A549 (cell line): Measurements from ENCODE around the gene SPSB1. TPM values are rescaled to one million over a fixed set of nuclear protein-coding genes. Genes with fewer than 3 reads are reported as not detected.

ENCODE experiments used
- ATAC-seq, 2 experiments: fragments of 200-7000 bp in 1 of 2; fragments of >200 bp in 1 of 2; cut with Nextera tagmentation in 1 of 2; cut with Tn5 transposase in 1 of 2; 3 replicates each; pipeline versions ENCODE4 v1.8.0 to v1.9.1; 2018 to 2020; ENCODE audit warnings: mild to moderate bottlenecking in 1 of 2, moderate library complexity in 1 of 2
- CTCF ChIA-PET: fragments of 300-600 bp; sonication (Branson Sonifier 250); formaldehyde crosslinking; extraction: SDS; loops from one replicate; lab custom pipeline; 2021; ENCODE audit warnings: antibody characterized with exemption, inconsistent platforms; lab: Yijun Ruan, JAX
- POLR2A ChIA-PET: fragments of 350-600 bp; formaldehyde crosslinking; extraction: SDS; loops from one replicate; lab custom pipeline; 2021; ENCODE audit warnings: antibody characterized with exemption, inconsistent platforms; lab: Yijun Ruan, JAX
- DNase-seq, 2 experiments: peaks; one replicate each; pipeline versions ENCODE4 v3.0.0 to v3.0.0-alpha.2; 2011 to 2016; ENCODE audit warnings: low read depth in 1 of 2, low spot score in 1 of 2
- FAIRE-seq: peaks from 2 replicates; lab custom pipeline; 2011; peaks lifted over from hg19 to GRCh38; lab: Jason Lieb, UNC
- H3K27ac ChIP-seq, 2 experiments: fragments of >200 bp; sonication (Bioruptor Twin); formaldehyde crosslinking; 3 replicates each; pipeline ENCODE4 v1.5.1; 2016 to 2017
- H3K4me1 ChIP-seq: fragments of >200 bp; sonication (Bioruptor Twin); formaldehyde crosslinking; 3 replicates; pipeline ENCODE4 v1.6.1; 2016
- H3K4me2 ChIP-seq: fragments of >200 bp; sonication (Bioruptor Twin); formaldehyde crosslinking; 3 replicates; pipeline ENCODE4 v1.6.1; 2016
- H3K4me3 ChIP-seq: fragments of >200 bp; sonication (Bioruptor Twin); formaldehyde crosslinking; 3 replicates; pipeline ENCODE4 v1.5.1; 2016
- H3K9me3 ChIP-seq: fragments of >200 bp; sonication (Bioruptor Twin); formaldehyde crosslinking; 3 replicates; pipeline ENCODE4 v1.6.1; 2016
- BHLHE40 ChIP-seq: IDR thresholded peaks from 2 replicates; pipeline ENCODE4 v1.6.1; 2012; ENCODE audit warnings: low read depth, low read length, inconsistent platforms
- CBX2 ChIP-seq: fragments of 200-600 bp; sonication (generic); IDR thresholded peaks from 2 replicates; pipeline ENCODE4 v1.6.1; 2016; ENCODE audit warnings: low read depth, mild to moderate bottlenecking, borderline replicate concordance
- CHD2 ChIP-seq: fragments of 150-350 bp; IDR thresholded peaks from 2 replicates; pipeline ENCODE4 v1.6.1; 2014; ENCODE audit warnings: low read length; ENCODE audit not compliant: partially characterized antibody
- EHF ChIP-seq: fragments of 250-450 bp; sonication (Bioruptor Pico); IDR thresholded peaks from 2 replicates; pipeline ENCODE4 v1.5.0; 2020; ENCODE audit warnings: mild to moderate bottlenecking
- EHMT2 ChIP-seq: fragments of 200-600 bp; sonication (generic); IDR thresholded peaks from 2 replicates; pipeline ENCODE4 v1.6.1; 2016; ENCODE audit warnings: antibody characterized with exemption, low read depth, mild to moderate bottlenecking, moderate library complexity
- EP300 ChIP-seq, 2 experiments: fragments of >200 bp; sonication (Bioruptor Twin); formaldehyde crosslinking; IDR thresholded peaks; 2 replicates in 1 of 2; 3 replicates in 1 of 2; pipeline ENCODE4 v1.6.1; 2016 to 2017
- ESRRA ChIP-seq: fragments of 150-350 bp; IDR thresholded peaks from 2 replicates; pipeline ENCODE4 v1.6.1; 2014; ENCODE audit warnings: mild to moderate bottlenecking, low read length, borderline replicate concordance
- FOXS1 ChIP-seq: fragments of 250-450 bp; sonication (Bioruptor Pico); IDR thresholded peaks from 2 replicates; pipeline ENCODE4 v1.5.0; 2020; ENCODE audit warnings: mild to moderate bottlenecking, moderate library complexity
- HDAC2 ChIP-seq: fragments of 200-600 bp; sonication (generic); IDR thresholded peaks from 2 replicates; pipeline ENCODE4 v1.6.1; 2016
- HEYL ChIP-seq: fragments of 250-450 bp; sonication (Bioruptor Pico); IDR thresholded peaks from 2 replicates; pipeline ENCODE4 v1.8.0; 2021; ENCODE audit warnings: mild to moderate bottlenecking, moderate library complexity
- JUN ChIP-seq, 2 experiments: fragments of >200 bp; sonication (Bioruptor Twin); formaldehyde crosslinking; IDR thresholded peaks; 2 replicates in 1 of 2; 3 replicates in 1 of 2; pipeline ENCODE4 v1.6.1; 2016 to 2017
- MAZ ChIP-seq: fragments of 150-350 bp; IDR thresholded peaks from 2 replicates; pipeline ENCODE4 v1.6.1; 2014; ENCODE audit warnings: antibody characterized with exemption, low read depth, low read length, borderline replicate concordance
- NR3C1 ChIP-seq: fragments of >200 bp; sonication (Bioruptor Twin); formaldehyde crosslinking; IDR thresholded peaks from 3 replicates; pipeline ENCODE4 v1.6.1; 2017
- PHF8 ChIP-seq: fragments of 200-600 bp; sonication (generic); IDR thresholded peaks from 2 replicates; pipeline ENCODE4 v1.6.1; 2016; ENCODE audit warnings: low read depth, mild to moderate bottlenecking, antibody characterized with exemption, moderate library complexity, borderline replicate concordance
- POLR2A ChIP-seq: IDR thresholded peaks from 2 replicates; pipeline ENCODE4 v1.6.1; 2012; ENCODE audit warnings: mild to moderate bottlenecking, low read length
- POLR2AphosphoS2 ChIP-seq: conservative IDR thresholded peaks from 2 replicates; pipeline ENCODE4 v1.6.1; 2012; ENCODE audit warnings: low read length, improper control_type of control experiment, inconsistent platforms
- RAD21 ChIP-seq, 2 experiments: fragments of >200 bp in 1 of 2; sonication (Bioruptor Twin) in 1 of 2; formaldehyde crosslinking in 1 of 2; IDR thresholded peaks in 1 of 2; conservative IDR thresholded peaks in 1 of 2; 2 replicates in 1 of 2; 3 replicates in 1 of 2; pipeline ENCODE4 v1.6.1; 2012 to 2018; ENCODE audit warnings: inconsistent platforms in 1 of 2
- RARB ChIP-seq: fragments of 250-450 bp; sonication (Bioruptor Pico); IDR thresholded peaks from 2 replicates; pipeline ENCODE4 v1.8.0; 2021; ENCODE audit warnings: mild to moderate bottlenecking, moderate library complexity
- RFX5 ChIP-seq: fragments of 450-650 bp; IDR thresholded peaks from 2 replicates; pipeline ENCODE4 v1.7.1; 2014; ENCODE audit warnings: antibody characterized with exemption, mild to moderate bottlenecking, moderate library complexity
- RNF2 ChIP-seq: fragments of 200-600 bp; sonication (generic); IDR thresholded peaks from 2 replicates; pipeline ENCODE4 v1.6.1; 2016; ENCODE audit warnings: low read depth, mild to moderate bottlenecking, antibody characterized with exemption, moderate library complexity, borderline replicate concordance
- SMC3 ChIP-seq: fragments of >200 bp; sonication (Bioruptor Twin); formaldehyde crosslinking; IDR thresholded peaks from 3 replicates; pipeline ENCODE4 v1.6.1; 2018; ENCODE audit warnings: inconsistent platforms
- SREBF2 ChIP-seq: fragments of 450-650 bp; IDR thresholded peaks from 2 replicates; pipeline ENCODE4 v1.6.1; 2014; ENCODE audit warnings: mild to moderate bottlenecking, moderate library complexity
- ZFP36 ChIP-seq: fragments of 450-650 bp; IDR thresholded peaks from 2 replicates; pipeline ENCODE4 v1.6.1; 2014; ENCODE audit warnings: borderline replicate concordance; ENCODE audit not compliant: partially characterized antibody
- ZSCAN20 ChIP-seq: fragments of 250-450 bp; sonication (Bioruptor Pico); IDR thresholded peaks from 2 replicates; pipeline ENCODE4 v1.8.0; 2022; ENCODE audit warnings: mild to moderate bottlenecking, moderate library complexity
- WGBS: methylation state at CpG from one replicate; pipeline ENCODE4 v1.1.6; 2017; ENCODE audit errors: missing lambda C conversion rate; 5-methylcytosine and 5-hydroxymethylcytosine counted together
- polyA plus RNA-seq, 4 experiments: library from polyadenylated mRNA; depleted of rRNA in 3 of 4; stranded (reverse); fragments of >200 nt; fragmentation: RNase III in 1 of 4; extraction: RNeasy Plus Mini Kit Qiagen cat#74134 plus additional on column Dnase treatment in 1 of 4; gene quantifications; 2 replicates in 3 of 4; 3 replicates in 1 of 4; pipeline ENCODE4 v1.2.3, GENCODE V29; 2011 to 2017
- TF ChIP-seq, protein P1 (sequence below): fragments of >200 bp; sonication (Bioruptor Twin); formaldehyde crosslinking; IDR thresholded peaks from 3 replicates; pipeline ENCODE4 v1.5.1; 2016
- TF ChIP-seq, protein P2 (sequence below): fragments of 200-600 bp; sonication (generic); IDR thresholded peaks from 2 replicates; pipeline ENCODE4 v1.6.1; 2016; ENCODE audit warnings: antibody characterized with exemption, mild to moderate bottlenecking, moderate library complexity
- TF ChIP-seq, protein P3 (sequence below): fragments of 250-450 bp; sonication (Bioruptor Pico); IDR thresholded peaks from 2 replicates; pipeline ENCODE4 v1.5.0; 2021; ENCODE audit warnings: mild to moderate bottlenecking, moderate library complexity, borderline replicate concordance
- TF ChIP-seq, protein P4 (sequence below): fragments of 150-350 bp; IDR thresholded peaks from 2 replicates; pipeline ENCODE4 v1.6.1; 2014; ENCODE audit warnings: low read depth, mild to moderate bottlenecking, low read length
- TF ChIP-seq, protein P5 (sequence below): fragments of >200 bp; sonication (Bioruptor Twin); formaldehyde crosslinking; IDR thresholded peaks from 2 replicates; pipeline ENCODE4 v1.6.1; 2016

Gene SPSB1
- polyA plus RNA-seq, 2 of the 4 experiments (the other 2 are of a cell fraction): 22.3 to 23.7 TPM

DNA sequence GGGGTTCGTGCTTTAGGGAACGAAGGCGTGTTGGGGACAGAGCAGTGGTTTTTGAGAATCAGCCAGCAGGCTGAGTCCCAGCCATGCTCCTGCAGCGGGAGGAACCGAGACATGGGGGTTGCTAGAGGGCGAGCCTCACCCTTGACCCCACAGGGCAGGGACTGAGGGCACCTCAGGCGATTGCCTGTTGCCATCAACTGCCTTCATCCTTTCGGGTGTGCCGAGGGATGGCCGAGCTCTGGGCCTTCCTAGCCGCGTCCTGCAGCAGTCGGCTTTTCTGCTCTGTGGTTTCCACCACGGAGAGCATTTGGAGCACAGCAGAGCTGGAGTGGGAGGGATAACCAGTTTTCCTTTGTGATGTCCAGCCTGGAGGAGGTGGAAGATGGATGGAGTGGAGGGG, 13.3 kb downstream of the SPSB1 start:
- peak overlapping the region in 1 of 2 experiments; percentile 98; a peak in 2 of 6 replicates for H3K27ac ChIP-seq
- ATAC-seq (no peak), DNase-seq (no peak), FAIRE-seq (no peak)
- POLR2A ChIA-PET: no interaction called here
- peaks cover 48% of the 10 kb centered on the region for H3K4me1 ChIP-seq
- TF ChIP-seq, protein P1, sequence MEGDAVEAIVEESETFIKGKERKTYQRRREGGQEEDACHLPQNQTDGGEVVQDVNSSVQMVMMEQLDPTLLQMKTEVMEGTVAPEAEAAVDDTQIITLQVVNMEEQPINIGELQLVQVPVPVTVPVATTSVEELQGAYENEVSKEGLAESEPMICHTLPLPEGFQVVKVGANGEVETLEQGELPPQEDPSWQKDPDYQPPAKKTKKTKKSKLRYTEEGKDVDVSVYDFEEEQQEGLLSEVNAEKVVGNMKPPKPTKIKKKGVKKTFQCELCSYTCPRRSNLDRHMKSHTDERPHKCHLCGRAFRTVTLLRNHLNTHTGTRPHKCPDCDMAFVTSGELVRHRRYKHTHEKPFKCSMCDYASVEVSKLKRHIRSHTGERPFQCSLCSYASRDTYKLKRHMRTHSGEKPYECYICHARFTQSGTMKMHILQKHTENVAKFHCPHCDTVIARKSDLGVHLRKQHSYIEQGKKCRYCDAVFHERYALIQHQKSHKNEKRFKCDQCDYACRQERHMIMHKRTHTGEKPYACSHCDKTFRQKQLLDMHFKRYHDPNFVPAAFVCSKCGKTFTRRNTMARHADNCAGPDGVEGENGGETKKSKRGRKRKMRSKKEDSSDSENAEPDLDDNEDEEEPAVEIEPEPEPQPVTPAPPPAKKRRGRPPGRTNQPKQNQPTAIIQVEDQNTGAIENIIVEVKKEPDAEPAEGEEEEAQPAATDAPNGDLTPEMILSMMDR: no peak
- TF ChIP-seq POLR2AphosphoS2: no peak
- TF ChIP-seq RAD21 (conservative IDR thresholded peaks at IDR 0.05 in 1 of 2, IDR thresholded peaks at IDR 0.05 in 1 of 2): no peak
- TF ChIP-seq, protein P2, sequence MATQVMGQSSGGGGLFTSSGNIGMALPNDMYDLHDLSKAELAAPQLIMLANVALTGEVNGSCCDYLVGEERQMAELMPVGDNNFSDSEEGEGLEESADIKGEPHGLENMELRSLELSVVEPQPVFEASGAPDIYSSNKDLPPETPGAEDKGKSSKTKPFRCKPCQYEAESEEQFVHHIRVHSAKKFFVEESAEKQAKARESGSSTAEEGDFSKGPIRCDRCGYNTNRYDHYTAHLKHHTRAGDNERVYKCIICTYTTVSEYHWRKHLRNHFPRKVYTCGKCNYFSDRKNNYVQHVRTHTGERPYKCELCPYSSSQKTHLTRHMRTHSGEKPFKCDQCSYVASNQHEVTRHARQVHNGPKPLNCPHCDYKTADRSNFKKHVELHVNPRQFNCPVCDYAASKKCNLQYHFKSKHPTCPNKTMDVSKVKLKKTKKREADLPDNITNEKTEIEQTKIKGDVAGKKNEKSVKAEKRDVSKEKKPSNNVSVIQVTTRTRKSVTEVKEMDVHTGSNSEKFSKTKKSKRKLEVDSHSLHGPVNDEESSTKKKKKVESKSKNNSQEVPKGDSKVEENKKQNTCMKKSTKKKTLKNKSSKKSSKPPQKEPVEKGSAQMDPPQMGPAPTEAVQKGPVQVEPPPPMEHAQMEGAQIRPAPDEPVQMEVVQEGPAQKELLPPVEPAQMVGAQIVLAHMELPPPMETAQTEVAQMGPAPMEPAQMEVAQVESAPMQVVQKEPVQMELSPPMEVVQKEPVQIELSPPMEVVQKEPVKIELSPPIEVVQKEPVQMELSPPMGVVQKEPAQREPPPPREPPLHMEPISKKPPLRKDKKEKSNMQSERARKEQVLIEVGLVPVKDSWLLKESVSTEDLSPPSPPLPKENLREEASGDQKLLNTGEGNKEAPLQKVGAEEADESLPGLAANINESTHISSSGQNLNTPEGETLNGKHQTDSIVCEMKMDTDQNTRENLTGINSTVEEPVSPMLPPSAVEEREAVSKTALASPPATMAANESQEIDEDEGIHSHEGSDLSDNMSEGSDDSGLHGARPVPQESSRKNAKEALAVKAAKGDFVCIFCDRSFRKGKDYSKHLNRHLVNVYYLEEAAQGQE: no peak
- no peak for TF ChIP-seq ZFP36
- no peak for TF ChIP-seq SMC3
- no peak for TF ChIP-seq HDAC2
- TF ChIP-seq ZSCAN20 (CRISPR knock-in tag): no peak
- TF ChIP-seq PHF8: no peak
- TF ChIP-seq RNF2: no peak
- no peak for TF ChIP-seq SREBF2
- TF ChIP-seq EHF (CRISPR knock-in tag): no peak
- no peak for TF ChIP-seq EP300 (IDR thresholded peaks at IDR 0.05)
- TF ChIP-seq POLR2A: no peak
- no peak for TF ChIP-seq CHD2
- no peak for TF ChIP-seq EHMT2
- 78% methylated on average over 13 of the region's 14 CpGs for WGBS
- no peaks in the 10 kb centered on the region for H3K9me3 ChIP-seq
- H3K4me2 ChIP-seq: no peak overlapping the region
- CTCF ChIA-PET: interaction anchor here (0.8 kb wide), 1 partner anchor 150 kb away, joined by 3 read pairs; no protein-coding TSS in a partner anchor
- H3K4me3 ChIP-seq: no peak overlapping the region

DNA sequence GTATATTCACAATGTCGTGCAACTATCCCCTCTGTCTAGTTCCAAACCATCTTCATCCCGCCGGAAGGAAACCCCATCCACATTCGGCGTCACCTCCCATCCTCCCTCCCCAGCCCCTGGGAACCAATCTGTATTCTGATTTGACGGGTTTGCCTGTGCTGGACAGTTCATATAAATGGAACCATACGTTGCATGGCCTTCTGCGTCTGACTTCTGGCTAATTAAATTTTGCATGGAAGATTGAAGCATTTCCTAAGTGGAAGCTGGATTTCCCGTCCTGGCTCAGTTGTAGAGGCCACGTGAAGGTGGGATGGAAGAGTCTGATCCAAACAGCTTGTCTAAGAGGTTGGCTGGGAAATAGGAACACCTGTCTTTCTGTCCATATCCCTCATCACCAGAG, 14.6 kb downstream of the SPSB1 start:
- 94% methylated on average over 10 of the region's 10 CpGs for WGBS
- no peaks in the 10 kb centered on the region for H3K9me3 ChIP-seq
- H3K4me2 ChIP-seq: no peak overlapping the region
- ChIA-PET CTCF (interaction anchor here (1.5 to 2.8 kb wide), 2 partner anchors 15 to 18 kb away, joined by 3 to 9 read pairs; no protein-coding TSS in a partner anchor), POLR2A (no interaction called here)
- no peak overlapping the region for H3K4me3 ChIP-seq
- ATAC-seq (no peak), DNase-seq (no peak), FAIRE-seq (no peak)
- no peak overlapping the region for H3K27ac ChIP-seq
- H3K4me1 ChIP-seq: peaks cover 43% of the 10 kb centered on the region
- TF ChIP-seq HEYL (no peak), NR3C1 (no peak), RARB (CRISPR knock-in tag) (no peak), ESRRA (no peak), PHF8 (no peak), JUN (IDR thresholded peaks at IDR 0.05) (no peak), EP300 (IDR thresholded peaks at IDR 0.05) (no peak), MAZ (no peak), FOXS1 (CRISPR knock-in tag) (no peak), CBX2 (no peak), BHLHE40 (no peak), RFX5 (no peak), POLR2AphosphoS2 (no peak)
- TF ChIP-seq, protein P3, sequence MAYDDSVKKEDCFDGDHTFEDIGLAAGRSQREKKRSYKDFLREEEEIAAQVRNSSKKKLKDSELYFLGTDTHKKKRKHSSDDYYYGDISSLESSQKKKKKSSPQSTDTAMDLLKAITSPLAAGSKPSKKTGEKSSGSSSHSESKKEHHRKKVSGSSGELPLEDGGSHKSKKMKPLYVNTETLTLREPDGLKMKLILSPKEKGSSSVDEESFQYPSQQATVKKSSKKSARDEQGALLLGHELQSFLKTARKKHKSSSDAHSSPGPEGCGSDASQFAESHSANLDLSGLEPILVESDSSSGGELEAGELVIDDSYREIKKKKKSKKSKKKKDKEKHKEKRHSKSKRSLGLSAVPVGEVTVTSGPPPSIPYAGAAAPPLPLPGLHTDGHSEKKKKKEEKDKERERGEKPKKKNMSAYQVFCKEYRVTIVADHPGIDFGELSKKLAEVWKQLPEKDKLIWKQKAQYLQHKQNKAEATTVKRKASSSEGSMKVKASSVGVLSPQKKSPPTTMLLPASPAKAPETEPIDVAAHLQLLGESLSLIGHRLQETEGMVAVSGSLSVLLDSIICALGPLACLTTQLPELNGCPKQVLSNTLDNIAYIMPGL (CRISPR knock-in tag): no peak
- TF ChIP-seq, protein P4, sequence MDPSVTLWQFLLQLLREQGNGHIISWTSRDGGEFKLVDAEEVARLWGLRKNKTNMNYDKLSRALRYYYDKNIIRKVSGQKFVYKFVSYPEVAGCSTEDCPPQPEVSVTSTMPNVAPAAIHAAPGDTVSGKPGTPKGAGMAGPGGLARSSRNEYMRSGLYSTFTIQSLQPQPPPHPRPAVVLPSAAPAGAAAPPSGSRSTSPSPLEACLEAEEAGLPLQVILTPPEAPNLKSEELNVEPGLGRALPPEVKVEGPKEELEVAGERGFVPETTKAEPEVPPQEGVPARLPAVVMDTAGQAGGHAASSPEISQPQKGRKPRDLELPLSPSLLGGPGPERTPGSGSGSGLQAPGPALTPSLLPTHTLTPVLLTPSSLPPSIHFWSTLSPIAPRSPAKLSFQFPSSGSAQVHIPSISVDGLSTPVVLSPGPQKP: no peak
- TF ChIP-seq, protein P5, sequence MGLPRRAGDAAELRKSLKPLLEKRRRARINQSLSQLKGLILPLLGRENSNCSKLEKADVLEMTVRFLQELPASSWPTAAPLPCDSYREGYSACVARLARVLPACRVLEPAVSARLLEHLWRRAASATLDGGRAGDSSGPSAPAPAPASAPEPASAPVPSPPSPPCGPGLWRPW: no peak
